GM12865 (cell line): ENCODE data around the gene CPN2.

ENCODE experiments used
- DNase-seq: peaks from one replicate; pipeline ENCODE4 v3.0.0; 2010; ENCODE audit warnings: low read depth
- H3K4me3 ChIP-seq: 2 replicates; pipeline ENCODE4 v1.5.1; 2011; ENCODE audit warnings: mild to moderate bottlenecking, low read depth, low read length, control low read depth
- CTCF ChIP-seq: IDR thresholded peaks from 2 replicates; pipeline ENCODE4 v1.5.1; 2011; ENCODE audit warnings: low read length, control low read depth, low read depth, inconsistent platforms; ENCODE audit not compliant: insufficient read depth; ENCODE audit errors: missing control alignments

The CPN2 gene

GRCh38 chr3:194339840-194340239, 11.3 kb downstream of the CPN2 start:
- no peak for TF ChIP-seq CTCF
- DNase-seq, result no peak
- no peak overlapping the region for H3K4me3 ChIP-seq

GRCh38 chr3:194339356-194339755, 11.8 kb downstream of the CPN2 start:
- H3K4me3 ChIP-seq, result no peak overlapping the region
- DNase-seq, result no peak
- TF ChIP-seq CTCF, result no peak

GRCh38 chr3:194337965-194338753, 13.0 kb downstream of the CPN2 start:
- no peak for TF ChIP-seq CTCF
- DNase-seq, result no peak
- H3K4me3 ChIP-seq, result no peak overlapping the region

GRCh38 chr3:194336601-194337355, 14.3 kb downstream of the CPN2 start:
- no peak overlapping the region for H3K4me3 ChIP-seq
- DNase-seq, result no peak
- no peak for TF ChIP-seq CTCF

DNA sequence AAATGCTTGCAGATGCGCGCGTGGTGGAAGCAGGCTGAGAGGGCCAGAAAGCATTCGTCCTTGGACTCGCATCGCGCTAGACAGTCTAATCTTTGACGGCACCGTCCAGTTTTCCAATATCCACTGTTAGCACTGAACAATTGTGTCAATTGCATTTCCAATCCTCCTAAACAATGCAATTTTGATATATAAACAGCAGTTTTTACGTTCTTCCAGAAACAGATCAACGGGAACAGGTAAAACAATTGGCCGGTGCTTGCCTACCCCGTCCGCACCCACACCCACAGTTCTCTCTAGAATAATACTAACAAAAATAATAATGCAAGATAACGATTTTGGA, 17.2 kb downstream of the CPN2 start:
- H3K4me3 ChIP-seq, result no peak overlapping the region
- TF ChIP-seq CTCF, result no peak
- no peak for DNase-seq

GRCh38 chr3:194333212-194333980, 17.7 kb downstream of the CPN2 start:
- DNase-seq, result peak; percentile 85
- peak; percentile 92 for TF ChIP-seq CTCF
- H3K4me3 ChIP-seq, result peak overlapping the region; percentile 15
